SKM-1 (cell line): ENCODE measurements around the gene MAP3K14.
A peak's percentile ranks its signal among the peaks of the same experiment; 100 is the strongest.
"Not testable (repeated sequence)": the region's sequence is repeated elsewhere in the genome, so short reads cannot be mapped to it uniquely, and the experiment has no call there.

Source experiments
- DNase-seq: peaks from one replicate; lab custom pipeline; 2025; ENCODE audit not compliant: unreplicated experiment; lab: John Stamatoyannopoulos, UW

The MAP3K14 gene

GRCh38 chr17:45261577-45262515, 55.0 kb downstream of the MAP3K14 start, which contains the start of gene SPATA32:
Gene SPATA32 (minus strand): TSS chr17:45262094. CDS start chr17:45262016, 78 bp downstream.
- DNase-seq: no peak

GRCh38 chr17:45260204-45260783, 56.5 kb downstream of the MAP3K14 start:
- DNase-seq: no peak

- peak; percentile 33 for DNase-seq
These were observed 57.8 kb downstream of the MAP3K14 start for GRCh38 chr17:45258981-45259380.

GRCh38 chr17:45257115-45257514, 59.7 kb downstream of the MAP3K14 start:
- no peak for DNase-seq

- DNase-seq: no peak
These were observed 60.5 kb downstream of the MAP3K14 start for GRCh38 chr17:45256114-45256966.

- no peak for DNase-seq
These were observed 61.5 kb downstream of the MAP3K14 start for GRCh38 chr17:45255358-45255757.

GRCh38 chr17:45253879-45254278, 62.9 kb downstream of the MAP3K14 start:
- no peak for DNase-seq

- not testable (repeated sequence) for DNase-seq
These were observed 63.6 kb downstream of the MAP3K14 start for GRCh38 chr17:45253237-45253636.

GRCh38 chr17:45251931-45252330, 64.9 kb downstream of the MAP3K14 start:
- DNase-seq: no peak

GRCh38 chr17:45248132-45248957, 68.5 kb downstream of the MAP3K14 start:
- DNase-seq: no peak

GRCh38 chr17:45247429-45248131, 69.2 kb downstream of the MAP3K14 start:
- no peak for DNase-seq

GRCh38 chr17:45246861-45247428, 69.9 kb downstream of the MAP3K14 start:
- no peak for DNase-seq

GRCh38 chr17:45246338-45246737, 70.5 kb downstream of the MAP3K14 start:
- no peak for DNase-seq

- DNase-seq: no peak
These were observed 71.8 kb downstream of the MAP3K14 start for GRCh38 chr17:45244725-45245656.

- DNase-seq: no peak
These were observed 73.1 kb downstream of the MAP3K14 start for GRCh38 chr17:45243750-45244149.

GRCh38 chr17:45242029-45242414, 74.8 kb downstream of the MAP3K14 start:
- no peak for DNase-seq

GRCh38 chr17:45241328-45242028, 75.3 kb downstream of the MAP3K14 start:
- DNase-seq: no peak

GRCh38 chr17:45240905-45241327, 75.9 kb downstream of the MAP3K14 start:
- DNase-seq: no peak
